Fibroblast of lung (primary cell): ENCODE data around the gene DDX50. TPM values are rescaled to one million over a fixed set of nuclear protein-coding genes. Genes with fewer than 3 reads are reported as not detected.

Source experiments
- DNase-seq, 2 donors: peaks; one replicate each; pipeline versions ENCODE4 v3.0.0 to v3.0.0-alpha.2; 2010; ENCODE audit warnings: low read depth in 2 of 2
- H2AFZ ChIP-seq: 2 replicates; pipeline ENCODE4 v1.5.1; 2012; ENCODE audit warnings: low read length, control low read depth, inconsistent platforms
- H3K27ac ChIP-seq: 2 replicates; pipeline ENCODE4 v1.5.1; 2011; ENCODE audit warnings: low read length, control low read depth; ENCODE audit not compliant: insufficient read depth
- H3K27me3 ChIP-seq: 2 replicates; pipeline ENCODE4 v1.5.1; 2011; ENCODE audit warnings: mild to moderate bottlenecking, low read length; ENCODE audit not compliant: control insufficient read depth, insufficient read depth
- H3K36me3 ChIP-seq: 2 replicates; pipeline ENCODE4 v1.5.1; 2011; ENCODE audit warnings: low read length; ENCODE audit not compliant: control insufficient read depth, insufficient read depth
- H3K4me1 ChIP-seq: 2 replicates; pipeline ENCODE4 v1.5.1; 2011; ENCODE audit warnings: low read length; ENCODE audit not compliant: control insufficient read depth, insufficient read depth; ENCODE audit errors: extremely low read depth
- H3K4me2 ChIP-seq: 2 replicates; pipeline ENCODE4 v1.5.1; 2011; ENCODE audit warnings: low read length, control low read depth; ENCODE audit not compliant: insufficient read depth; ENCODE audit errors: extremely low read depth
- H3K4me3 ChIP-seq, 4 experiments: fragments of 200-600 bp in 1 of 4; sonication (generic) in 1 of 4; replicated peaks in 1 of 4; 2 replicates each; pipeline ENCODE4 v1.5.1; 2011 to 2016; ENCODE audit warnings: low read length in 4 of 4, low read depth in 3 of 4, mild to moderate bottlenecking in 3 of 4, control low read depth in 2 of 4, inconsistent platforms in 1 of 4, mixed read lengths in 1 of 4; ENCODE audit not compliant: insufficient read depth in 1 of 4; ENCODE audit errors: control extremely low read depth in 1 of 4
- H3K79me2 ChIP-seq: 2 replicates; pipeline ENCODE4 v1.5.1; 2012; ENCODE audit warnings: mild to moderate bottlenecking, low read length, inconsistent platforms; ENCODE audit not compliant: control insufficient read depth, insufficient read depth
- H3K9ac ChIP-seq: 2 replicates; pipeline ENCODE4 v1.5.1; 2011; ENCODE audit warnings: mild to moderate bottlenecking, low read length, control low read depth; ENCODE audit not compliant: insufficient read depth
- H3K9me3 ChIP-seq: 2 replicates; pipeline ENCODE4 v1.5.1; 2012; ENCODE audit warnings: low read depth, low read length; ENCODE audit not compliant: control insufficient read depth, insufficient read depth
- H4K20me1 ChIP-seq: 2 replicates; pipeline ENCODE4 v1.5.1; 2011; ENCODE audit warnings: low read length; ENCODE audit not compliant: control insufficient read depth, insufficient read depth; ENCODE audit errors: extremely low read depth
- CTCF ChIP-seq, 2 donors: IDR thresholded peaks in 1 of 2; conservative IDR thresholded peaks in 1 of 2; 1 replicate in 1 of 2; 2 replicates in 1 of 2; pipeline ENCODE4 v1.5.1; 2011 to 2012; ENCODE audit warnings: low read length in 2 of 2, control low read depth in 1 of 2, inconsistent platforms in 1 of 2, low read depth in 1 of 2, mild to moderate bottlenecking in 1 of 2
- EZH2 ChIP-seq: IDR thresholded peaks from 2 replicates; pipeline ENCODE4 v1.5.1; 2012; ENCODE audit warnings: low read length, control low read depth, mild to moderate bottlenecking; ENCODE audit errors: missing control alignments
- polyA plus RNA-seq, 2 donors: library from polyadenylated mRNA; depleted of rRNA in 1 of 2; stranded (reverse) in 1 of 2; unstranded in 1 of 2; fragments of >200 nt; gene quantifications; 2 replicates each; pipeline ENCODE4 v1.2.1, GENCODE V29; 2011 to 2012; ENCODE audit warnings: missing spikeins in 1 of 2
- total RNA-seq: library from RNA; depleted of rRNA; stranded (reverse); fragments of >200 nt; gene quantifications from 2 replicates; pipeline ENCODE4 v1.2.1, GENCODE V29; 2014

The DDX50 gene
- total and polyA plus RNA-seq, 2 donors (not counting 1 experiment from before 2014, with no cell fraction given) = 48.6 to 69.7 TPM

- H3K4me2 ChIP-seq = peak overlapping the region; percentile 28
- H3K27ac ChIP-seq = no peak overlapping the region
- H3K9ac ChIP-seq = no peak overlapping the region
- peaks cover 36% of the 10 kb centered on the region for H3K79me2 ChIP-seq
- H3K36me3 ChIP-seq = peaks cover 4% of the 10 kb centered on the region
- H3K4me1 ChIP-seq = peaks cover 5% of the 10 kb centered on the region
- no peak overlapping the region for H2AFZ ChIP-seq
- no peaks in the 10 kb centered on the region for H3K27me3 ChIP-seq
- no peak for DNase-seq
- TF ChIP-seq CTCF (conservative IDR thresholded peaks at IDR 0.05 in 1 of 2, IDR thresholded peaks at IDR 0.05 in 1 of 2; ENCODE audit: low read depth in 1 of 2, low read length in 2 of 2) = no peak
- H3K9me3 ChIP-seq = no peaks in the 10 kb centered on the region
- no peaks in the 10 kb centered on the region for H4K20me1 ChIP-seq
- no peak overlapping the region for H3K4me3 ChIP-seq
Observed at GRCh38 chr10:68987611-68988010, 86.5 kb downstream of the DDX50 start.

- peak within 1 kb of the TSS; percentile 83 for H2AFZ ChIP-seq
- DNase-seq = peak; percentile 98 to 99
- peaks cover 9% of the 10 kb centered on the region for H3K4me1 ChIP-seq
- H3K79me2 ChIP-seq = peaks cover 46% of the 10 kb centered on the region
- H3K27ac ChIP-seq = peak within 1 kb of the TSS; percentile 82
- H4K20me1 ChIP-seq = no peaks in the 10 kb centered on the region
- peak within 1 kb of the TSS; percentile 77 to 95 (median 94) for H3K4me3 ChIP-seq
- H3K9me3 ChIP-seq = no peaks in the 10 kb centered on the region
- no peak for TF ChIP-seq EZH2
- TF ChIP-seq CTCF (conservative IDR thresholded peaks at IDR 0.05 in 1 of 2, IDR thresholded peaks at IDR 0.05 in 1 of 2; ENCODE audit: low read depth in 1 of 2, low read length in 2 of 2) = peak; percentile 48 to 60
- H3K27me3 ChIP-seq = no peaks in the 10 kb centered on the region
- H3K4me2 ChIP-seq = peak within 1 kb of the TSS; percentile 76
- no peaks in the 10 kb centered on the region for H3K36me3 ChIP-seq
- H3K9ac ChIP-seq = peak within 1 kb of the TSS; percentile 87
Observed at GRCh38 chr10:68988530-68989316, 87.6 kb downstream of the DDX50 start, which contains the start of gene KIFBP. Gene KIFBP, plus strand, starts transcription at chr10:68988803. Its CDS starts 30 bp downstream, at chr10:68988833.

- Histone ChIP-seq H2AFZ (peak overlapping the region; percentile 83), H3K4me3 (peak overlapping the region; percentile 77 to 95 (median 94)), H3K27me3 (no peaks in the 10 kb centered on the region), H3K4me2 (peak overlapping the region; percentile 76), H3K27ac (peak overlapping the region; percentile 82), H3K9me3 (no peaks in the 10 kb centered on the region), H4K20me1 (no peaks in the 10 kb centered on the region), H3K4me1 (peaks cover 9% of the 10 kb centered on the region), H3K36me3 (no peaks in the 10 kb centered on the region), H3K9ac (peak overlapping the region; percentile 87), H3K79me2 (peaks cover 52% of the 10 kb centered on the region)
- no peak for TF ChIP-seq CTCF (conservative IDR thresholded peaks at IDR 0.05 in 1 of 2, IDR thresholded peaks at IDR 0.05 in 1 of 2; ENCODE audit: low read depth in 1 of 2, low read length in 2 of 2)
- no peak for TF ChIP-seq EZH2
- DNase-seq = peak; percentile 20 to 29
Observed at GRCh38 chr10:68989317-68989990, 88.3 kb downstream of the DDX50 start.
